ENCODE results near the gene UBE2I.

- TF ChIP-seq CTCF (conservative IDR thresholded peaks at IDR 0.05; ENCODE audit: low read depth, low read length) (no peak), EZH2 (IDR thresholded peaks at IDR 0.05; ENCODE audit: borderline replicate concordance, low read depth, low read length, poor library complexity, severe bottlenecking) (no peak)
Measured at GRCh38 chr16:1291576-1291974, 17.9 kb upstream of the UBE2I start.

All from A673 (cell line).